Activated CD4-positive, alpha-beta T cell treated with anti-CD3 and anti-CD28 coated beads, Interleukin-2, amount 10 ng/mL, durations not matched to agents 7 days and 5 days (primary cell): ENCODE data around the gene ALDH6A1. TPM values are rescaled to one million over a fixed set of nuclear protein-coding genes. Genes with fewer than 3 reads are reported as not detected.

ENCODE experiments used
- CTCF ChIA-PET: fragments of 350-600 bp; sonication (Branson Sonifier 250); formaldehyde crosslinking; loops from one replicate; lab custom pipeline; 2021; ENCODE audit warnings: antibody characterized with exemption; lab: Charles Lee
- POLR2A ChIA-PET: fragments of 350-600 bp; sonication (Branson Sonifier 250); formaldehyde crosslinking; loops from one replicate; lab custom pipeline; 2021; ENCODE audit warnings: antibody characterized with exemption; lab: Charles Lee
- DNase-seq: peaks from one replicate; pipeline ENCODE4 v3.0.0-alpha.2; 2020
- H3K27ac Mint-ChIP-seq: one replicate; pipeline ENCODE4 v1.8.0; 2021; ENCODE audit warnings: mild to moderate bottlenecking, moderate library complexity, mixed read lengths
- H3K27me3 Mint-ChIP-seq: one replicate; pipeline ENCODE4 v1.8.0; 2021; ENCODE audit warnings: mixed read lengths
- H3K36me3 Mint-ChIP-seq: one replicate; pipeline ENCODE4 v1.8.0; 2021; ENCODE audit warnings: low read depth, mixed read lengths
- H3K4me1 Mint-ChIP-seq: one replicate; pipeline ENCODE4 v1.8.0; 2021; ENCODE audit warnings: mixed read lengths
- H3K4me3 Mint-ChIP-seq: one replicate; pipeline ENCODE4 v1.8.0; 2021; ENCODE audit warnings: mild to moderate bottlenecking, moderate library complexity, mixed read lengths
- H3K9me3 Mint-ChIP-seq: one replicate; pipeline ENCODE4 v1.8.0; 2021; ENCODE audit warnings: mixed read lengths
- total RNA-seq, 2 experiments: library from RNA; stranded (reverse); gene quantifications; one replicate each; pipeline ENCODE4 v1.2.3, GENCODE V29; 2021

ALDH6A1 gene
- total RNA-seq, 2 experiments from 2014 or later, result 13.7 to 19.1 TPM

- DNase-seq, result peak; percentile 43
- ChIA-PET POLR2A (no interaction called here), CTCF (interaction anchor here (0.6 kb wide), 1 partner anchor 266 kb away, joined by 3 read pairs; no protein-coding TSS in a partner anchor)
- Mint-ChIP-seq H3K36me3 (no peaks in the 10 kb centered on the region), H3K4me1 (no peaks in the 10 kb centered on the region), H3K27ac (no peak overlapping the region), H3K4me3 (no peak overlapping the region), H3K27me3 (no peaks in the 10 kb centered on the region), H3K9me3 (no peaks in the 10 kb centered on the region)
Measured at GRCh38 chr14:74038020-74038859, 46.0 kb downstream of the ALDH6A1 start.

- ChIA-PET POLR2A (no interaction called here), CTCF (interaction anchor here (0.6 to 1.0 kb wide), 3 partner anchors 31 to 73 kb away, joined by 3 read pairs; no protein-coding TSS in a partner anchor)
- no peaks in the 10 kb centered on the region for H3K36me3 Mint-ChIP-seq
- H3K9me3 Mint-ChIP-seq, result no peaks in the 10 kb centered on the region
- no peaks in the 10 kb centered on the region for H3K27me3 Mint-ChIP-seq
- H3K4me3 Mint-ChIP-seq, result no peak overlapping the region
- no peak for DNase-seq
- no peaks in the 10 kb centered on the region for H3K4me1 Mint-ChIP-seq
- H3K27ac Mint-ChIP-seq, result no peak overlapping the region
Measured at GRCh38 chr14:74035556-74035955, 48.7 kb downstream of the ALDH6A1 start.

- ChIA-PET CTCF (interaction anchor here (0.6 kb wide), 1 partner anchor 75 kb away, joined by 3 read pairs; no protein-coding TSS in a partner anchor), POLR2A (no interaction called here)
Measured at GRCh38 chr14:74034572-74034971, 49.7 kb downstream of the ALDH6A1 start.

GRCh38 chr14:74029136-74029535 lies 55.1 kb downstream of the ALDH6A1 start:
- no peaks in the 10 kb centered on the region for H3K4me1 Mint-ChIP-seq
- no peak overlapping the region for H3K27ac Mint-ChIP-seq
- ChIA-PET POLR2A (no interaction called here), CTCF (no interaction called here)
- H3K4me3 Mint-ChIP-seq, result no peak overlapping the region
- H3K36me3 Mint-ChIP-seq, result no peaks in the 10 kb centered on the region
- H3K9me3 Mint-ChIP-seq, result no peaks in the 10 kb centered on the region
- DNase-seq, result no peak
- H3K27me3 Mint-ChIP-seq, result no peaks in the 10 kb centered on the region

More at GRCh38 chr14:74034572-74034971, 49.7 kb downstream of the ALDH6A1 start:
- no peaks in the 10 kb centered on the region for H3K27me3 Mint-ChIP-seq
- H3K27ac Mint-ChIP-seq, result no peak overlapping the region
- H3K4me3 Mint-ChIP-seq, result no peak overlapping the region
- H3K4me1 Mint-ChIP-seq, result no peaks in the 10 kb centered on the region
- DNase-seq, result no peak
- H3K9me3 Mint-ChIP-seq, result no peaks in the 10 kb centered on the region
- H3K36me3 Mint-ChIP-seq, result no peaks in the 10 kb centered on the region

GRCh38 chr14:74022346-74022745 lies 61.9 kb downstream of the ALDH6A1 start:
- Mint-ChIP-seq H3K27ac (no peak overlapping the region), H3K4me3 (no peak overlapping the region), H3K4me1 (peaks cover 15% of the 10 kb centered on the region), H3K36me3 (no peaks in the 10 kb centered on the region), H3K9me3 (no peaks in the 10 kb centered on the region), H3K27me3 (no peaks in the 10 kb centered on the region)
- CTCF ChIA-PET, result interaction anchor here (0.7 kb wide), 1 partner anchor 45 kb away, joined by 3 read pairs; no protein-coding TSS in a partner anchor
- DNase-seq, result no peak
- POLR2A ChIA-PET, result no interaction called here

GRCh38 chr14:74019408-74020137 lies 64.7 kb downstream of the ALDH6A1 start:
- Mint-ChIP-seq H3K4me3 (peak overlapping the region; percentile 83), H3K27ac (peak overlapping the region; percentile 89), H3K4me1 (peaks cover 24% of the 10 kb centered on the region), H3K36me3 (no peaks in the 10 kb centered on the region), H3K27me3 (no peaks in the 10 kb centered on the region), H3K9me3 (no peaks in the 10 kb centered on the region)
- ChIA-PET CTCF (interaction anchor here (0.6 to 1.2 kb wide), 3 partner anchors 11 to 35 kb away, joined by 3 to 6 read pairs (median 4); no protein-coding TSS in a partner anchor), POLR2A (interaction anchor here (1.2 kb wide), 1 partner anchor 70 kb away, joined by 3 read pairs; the partner anchor contains the start of genes COQ6 and FAM161B)
- no peak for DNase-seq

- CTCF ChIA-PET, result interaction anchor here (0.6 to 1.2 kb wide), 4 partner anchors 10 to 13 kb away, joined by 3 to 6 read pairs (median 4); no protein-coding TSS in a partner anchor
- Mint-ChIP-seq H3K36me3 (no peaks in the 10 kb centered on the region), H3K27me3 (no peaks in the 10 kb centered on the region)
Measured at GRCh38 chr14:74018586-74019407, 65.5 kb downstream of the ALDH6A1 start, which contains the start of the genes BBOF1 and ENTPD5. Gene BBOF1 (plus strand): TSS chr14:74019349. CDS start chr14:74019479, 130 bp downstream. Gene ENTPD5 (minus strand): TSS chr14:74019288. CDS start chr14:73988102, 31,186 bp downstream.

GRCh38 chr14:74018174-74018585 lies 66.1 kb downstream of the ALDH6A1 start:
- H3K27me3 Mint-ChIP-seq, result no peaks in the 10 kb centered on the region
- H3K36me3 Mint-ChIP-seq, result peaks cover 3% of the 10 kb centered on the region
- peaks cover 24% of the 10 kb centered on the region for H3K4me1 Mint-ChIP-seq
- POLR2A ChIA-PET, result interaction anchor here (0.6 kb wide), 1 partner anchor 230 kb away, joined by 4 read pairs; no protein-coding TSS in a partner anchor
- H3K9me3 Mint-ChIP-seq, result no peaks in the 10 kb centered on the region
- H3K4me3 Mint-ChIP-seq, result peak overlapping the region; percentile 83
- peak overlapping the region; percentile 97 for H3K27ac Mint-ChIP-seq
- DNase-seq, result peak; percentile 6
- CTCF ChIA-PET, result interaction anchor here (0.6 to 1.2 kb wide), 2 partner anchors 10 to 12 kb away, joined by 3 to 4 read pairs; no protein-coding TSS in a partner anchor

More at GRCh38 chr14:74018586-74019407, 65.5 kb downstream of the ALDH6A1 start, which contains the start of the genes BBOF1 and ENTPD5:
- Mint-ChIP-seq H3K9me3 (no peaks in the 10 kb centered on the region), H3K27ac (peak within 1 kb of the TSS; percentile 97), H3K4me3 (peak within 1 kb of the TSS; percentile 83), H3K4me1 (peaks cover 24% of the 10 kb centered on the region)
- POLR2A ChIA-PET, result interaction anchor here (0.6 to 1.2 kb wide), 2 partner anchors 69 to 231 kb away, joined by 3 to 4 read pairs; partner anchors contain the start of genes COQ6 and FAM161B
- peak; percentile 85 for DNase-seq

GRCh38 chr14:74015963-74016362 lies 68.3 kb downstream of the ALDH6A1 start:
- peak overlapping the region; percentile 19 for H3K27ac Mint-ChIP-seq
- H3K36me3 Mint-ChIP-seq, result peaks cover 6% of the 10 kb centered on the region
- no peaks in the 10 kb centered on the region for H3K27me3 Mint-ChIP-seq
- no peak overlapping the region for H3K4me3 Mint-ChIP-seq
- ChIA-PET CTCF (interaction anchor here (1.1 kb wide), 2 partner anchors 9 to 14 kb away, joined by 3 read pairs; no protein-coding TSS in a partner anchor), POLR2A (no interaction called here)
- peaks cover 24% of the 10 kb centered on the region for H3K4me1 Mint-ChIP-seq
- DNase-seq, result no peak
- no peaks in the 10 kb centered on the region for H3K9me3 Mint-ChIP-seq

- POLR2A ChIA-PET, result no interaction called here
- CTCF ChIA-PET, result interaction anchor here (0.6 to 1.1 kb wide), 3 partner anchors 13 to 327 kb away, joined by 3 read pairs; no protein-coding TSS in a partner anchor
- Mint-ChIP-seq H3K4me1 (peaks cover 23% of the 10 kb centered on the region), H3K9me3 (no peaks in the 10 kb centered on the region), H3K27ac (no peak overlapping the region), H3K27me3 (no peaks in the 10 kb centered on the region), H3K4me3 (no peak overlapping the region), H3K36me3 (peaks cover 8% of the 10 kb centered on the region)
- DNase-seq, result no peak
Measured at GRCh38 chr14:74015176-74015575, 69.1 kb downstream of the ALDH6A1 start.

- CTCF ChIA-PET, result interaction anchor here (1.3 kb wide), 1 partner anchor 21 kb away, joined by 4 read pairs; no protein-coding TSS in a partner anchor
Measured at GRCh38 chr14:74014299-74014698, 70.0 kb downstream of the ALDH6A1 start.

More at GRCh38 chr14:74014299-74014698, 70.0 kb downstream of the ALDH6A1 start:
- POLR2A ChIA-PET, result interaction anchor here (0.6 kb wide), 1 partner anchor 445 kb away, joined by 4 read pairs; the partner anchor contains the start of gene ACOT2
- Mint-ChIP-seq H3K27me3 (no peaks in the 10 kb centered on the region), H3K27ac (no peak overlapping the region), H3K36me3 (peaks cover 8% of the 10 kb centered on the region), H3K4me3 (no peak overlapping the region), H3K4me1 (peaks cover 16% of the 10 kb centered on the region), H3K9me3 (no peaks in the 10 kb centered on the region)
- no peak for DNase-seq
